GM19397 (cell line): ENCODE measurements around the gene FAM177A1.

Experiments used
- ATAC-seq: cut with Tn5 transposase; IDR thresholded peaks from one replicate; pipeline ENCODE4 v1.9.1; 2021; ENCODE audit warnings: mild to moderate bottlenecking, moderate library complexity; ENCODE audit not compliant: unreplicated experiment

The FAM177A1 gene

GRCh38 chr14:35122696-35123387 is 76.8 kb downstream of the FAM177A1 start:
- ATAC-seq = no peak

- ATAC-seq = no peak
Observed at GRCh38 chr14:35123388-35123703, 77.3 kb downstream of the FAM177A1 start.

GRCh38 chr14:35124127-35124526 is 78.1 kb downstream of the FAM177A1 start:
- no peak for ATAC-seq
